Left cardiac atrium (tissue), 4 donors: Measurements from ENCODE around the gene RAI14. TPM values are rescaled to one million over a fixed set of nuclear protein-coding genes. Genes with fewer than 3 reads are reported as not detected.
"Not testable (repeated sequence)": the region's sequence is repeated elsewhere in the genome, so short reads cannot be mapped to it uniquely, and the experiment has no call there.

ENCODE experiments used
- ATAC-seq, 2 donors: fragments of 200-7000 bp; cut with Tn5 transposase; one replicate each; pipeline ENCODE4 v1.9.1; 2020; ENCODE audit warnings: mild to moderate bottlenecking in 2 of 2, moderate library complexity in 2 of 2
- DNase-seq: peaks from one replicate; pipeline ENCODE4 v3.0.0-alpha.2; 2020
- intact Hi-C, 2 donors: fragments of 100-400 bp; cut with DNase I; formaldehyde crosslinking; loops; one replicate each; pipeline versions ENCODE4 v1.14.1 to v1.15.1; 2022 to 2023
- total RNA-seq, 2 donors: library from RNA; stranded (reverse); fragmentation: NEBNext Ultra II Directional; extraction: Animal tissue kit (Norgen Biotek cat#: 25700); gene quantifications; one replicate each; pipeline ENCODE4 v1.2.1, GENCODE V29; 2021
- donor health status: DM: no; HTN: yes; CAD: no.
- donor health status: DM: no; HTN: yes; CAD: no; lungs with severe emphysema.
- donor health status: DM: yes; HTN: yes; CAD: no.
- donor health status: Dilated cardiomyopathy.

The RAI14 gene
- total RNA-seq, 2 donors from 2014 or later: 14.2 to 26.3 TPM

GRCh38 chr5:34691326-34691725 lies 35.2 kb downstream of the RAI14 start:
- no peak for ATAC-seq
- intact Hi-C loops: no loop called here
- no peak for DNase-seq

DNA sequence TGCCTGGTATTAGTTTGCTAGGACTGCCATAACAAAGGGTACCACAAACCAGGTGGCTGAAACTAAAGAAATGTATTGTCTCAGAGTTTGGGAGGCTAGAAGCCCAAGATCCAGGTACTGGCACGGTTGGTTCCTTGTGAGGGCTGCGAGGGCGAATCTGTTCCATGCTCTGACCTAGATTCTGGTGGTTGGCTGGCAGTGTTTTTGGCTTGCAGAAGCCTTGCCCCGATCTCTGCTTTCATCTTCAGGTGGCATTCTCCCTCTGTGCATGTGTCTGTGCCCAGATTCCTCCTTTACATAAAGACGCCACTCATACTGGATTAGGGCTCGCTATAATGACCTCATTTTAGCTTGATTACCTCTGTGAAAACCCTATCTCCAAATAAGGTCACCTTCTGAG lies 36.7 kb downstream of the RAI14 start:
- intact Hi-C loops: no loop called here
- DNase-seq (no peak), ATAC-seq (no peak)

DNA sequence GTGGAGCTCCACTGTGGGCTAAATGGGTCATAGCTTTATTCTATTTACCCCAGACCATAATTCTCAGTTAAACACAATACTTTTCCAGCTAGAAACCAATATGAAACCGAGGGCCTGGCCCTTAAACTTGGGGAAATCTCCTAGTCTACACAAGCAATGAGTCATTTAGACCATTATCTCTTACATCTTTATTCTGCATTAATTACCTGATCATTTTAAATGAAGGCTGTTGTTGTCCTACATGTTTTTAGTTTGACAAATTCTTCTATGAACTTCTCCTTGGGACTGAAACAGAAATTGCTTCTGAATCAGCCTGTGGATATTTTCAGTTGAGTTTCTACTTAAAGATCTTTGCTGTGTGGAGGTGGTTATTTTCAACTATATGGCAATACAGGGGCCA lies 37.9 kb downstream of the RAI14 start:
- no peak for ATAC-seq
- intact Hi-C loops: no loop called here
- DNase-seq: no peak

- ATAC-seq: no peak
- no peak for DNase-seq
- intact Hi-C loops: no loop called here
Observed at GRCh38 chr5:34694685-34695084, 38.6 kb downstream of the RAI14 start.

- ATAC-seq (peak in 1 of 2 donors; percentile 34), DNase-seq (no peak)
- intact Hi-C loops: no loop called here
Observed at GRCh38 chr5:34695275-34696027, 39.3 kb downstream of the RAI14 start.

DNA sequence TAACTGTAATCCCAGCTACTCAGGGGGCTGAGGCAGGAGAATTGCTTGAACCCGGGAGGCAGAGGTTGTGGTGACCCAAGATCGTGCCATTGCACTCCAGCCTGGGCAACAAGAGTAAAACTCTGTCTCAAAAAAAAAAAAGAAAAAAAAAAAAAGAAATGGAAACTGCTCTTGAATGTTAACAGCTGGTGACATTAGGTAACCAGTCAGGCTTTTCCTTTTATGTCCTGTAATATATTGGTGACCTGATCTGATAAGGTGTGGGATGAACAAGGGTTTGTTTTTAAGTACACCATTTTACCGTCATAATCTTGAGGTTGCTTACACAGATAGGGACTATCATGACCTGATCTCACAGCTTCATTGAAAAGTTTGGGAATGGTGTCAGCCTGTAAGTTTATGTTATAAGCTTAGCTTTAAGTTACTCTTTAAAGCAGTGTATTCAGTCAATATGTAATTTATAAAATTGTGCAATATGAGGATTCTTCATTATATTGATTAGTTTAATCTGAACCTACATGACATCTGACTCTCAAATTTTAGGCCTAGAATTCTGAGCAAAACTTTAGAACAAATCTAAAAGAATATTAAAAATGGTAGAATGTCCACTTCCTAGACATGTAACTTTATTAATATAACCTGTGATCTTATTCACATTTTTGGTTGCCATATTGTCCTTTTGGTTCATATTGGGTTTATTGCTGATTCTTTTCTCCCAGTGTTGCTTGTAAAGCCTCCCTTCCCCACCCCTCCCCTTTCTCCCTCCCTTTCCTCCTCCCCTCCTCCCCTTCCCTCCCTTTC lies 41.4 kb downstream of the RAI14 start:
- ATAC-seq (no peak), DNase-seq (no peak)
- intact Hi-C loops: no loop called here

DNA sequence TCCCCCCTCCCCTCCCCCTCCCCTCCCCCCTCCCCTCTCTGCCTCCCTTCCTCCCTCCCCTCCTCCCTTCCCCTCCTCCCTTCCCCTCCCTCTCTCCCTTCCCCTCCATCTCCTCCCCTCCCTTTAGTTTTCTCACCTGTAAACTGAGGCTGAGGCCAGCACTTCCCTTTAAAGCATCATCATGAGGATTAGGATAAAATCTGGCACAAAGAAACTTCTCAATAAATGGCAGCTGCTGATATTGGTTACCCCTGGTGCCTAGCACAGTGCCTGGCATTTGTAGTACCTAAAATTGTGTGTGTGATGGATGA lies 41.9 kb downstream of the RAI14 start:
- ATAC-seq: no peak
- DNase-seq: no peak
- intact Hi-C loops: no loop called here

DNA sequence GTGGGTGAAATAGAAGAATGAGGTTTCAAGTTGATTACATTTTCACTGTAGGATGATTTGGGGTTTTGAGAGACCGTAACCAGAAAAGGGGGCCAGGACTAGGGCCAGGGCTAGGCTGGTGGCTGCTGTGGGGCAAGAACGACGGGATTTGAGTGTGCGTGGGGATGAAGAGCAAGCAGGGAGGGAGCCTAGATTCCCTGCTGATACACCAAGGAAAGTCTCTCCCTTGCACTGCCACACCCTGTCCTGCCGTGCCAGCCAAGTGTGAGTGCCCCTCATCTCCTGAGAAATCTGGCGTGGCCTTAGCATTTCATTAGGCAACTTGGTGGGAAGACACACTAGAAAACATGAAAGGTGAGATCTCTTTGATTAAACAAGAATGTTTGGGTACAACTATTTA lies 42.6 kb downstream of the RAI14 start:
- DNase-seq (no peak), ATAC-seq (peak in 1 of 2 donors; percentile 15)
- intact Hi-C loops: no loop called here

DNA sequence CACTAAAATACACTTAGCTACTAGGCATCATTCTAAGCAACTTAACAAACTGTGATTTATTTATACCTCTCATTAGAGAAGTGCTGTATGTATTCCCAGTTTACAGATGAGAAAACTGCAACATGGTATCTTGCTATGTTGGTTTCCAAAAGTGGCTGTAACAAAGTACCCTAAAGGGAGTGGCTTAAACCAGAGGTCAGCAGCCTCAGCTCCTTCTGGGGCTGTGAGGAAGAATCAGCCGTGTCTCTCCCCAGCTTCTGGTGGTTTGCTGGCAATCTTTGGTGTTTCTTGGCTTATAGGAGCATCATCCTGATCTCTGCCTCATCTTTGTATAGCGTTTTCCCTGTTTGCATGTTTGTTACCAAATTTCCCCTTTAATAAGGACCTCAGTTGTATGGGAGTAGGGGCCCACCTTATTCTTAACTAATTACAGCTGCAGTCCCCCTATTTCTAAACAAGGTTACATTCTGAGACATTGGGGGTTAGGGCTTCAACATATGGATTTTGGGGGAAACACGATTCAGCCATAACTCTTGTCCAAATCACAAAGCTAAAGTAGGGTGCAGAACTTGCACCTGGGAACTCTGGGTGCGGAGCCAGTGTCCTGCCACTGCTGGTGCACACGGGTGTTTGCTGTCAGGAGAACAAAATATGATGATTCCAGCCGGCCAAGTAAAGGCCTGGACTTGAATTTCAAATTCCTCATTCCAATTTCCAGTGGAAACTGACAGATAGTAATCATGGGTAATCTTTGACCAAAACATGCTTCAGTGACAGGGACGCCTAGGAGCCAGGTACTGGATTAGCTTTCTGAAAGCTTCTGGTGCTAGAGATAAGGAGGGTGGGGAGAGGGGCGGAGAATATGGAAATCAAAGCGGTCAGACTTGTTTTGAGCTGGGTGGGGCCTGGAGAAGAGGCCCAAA lies 43.3 kb downstream of the RAI14 start:
- peak in 1 of 2 donors; percentile 29 for ATAC-seq
- intact Hi-C loops: no loop called here
- no peak for DNase-seq

GRCh38 chr5:34700078-34700452 lies 43.9 kb downstream of the RAI14 start:
- intact Hi-C loops: no loop called here
- ATAC-seq: no peak
- DNase-seq: no peak

GRCh38 chr5:34701442-34701841 lies 45.3 kb downstream of the RAI14 start:
- DNase-seq: not testable (repeated sequence)

DNA sequence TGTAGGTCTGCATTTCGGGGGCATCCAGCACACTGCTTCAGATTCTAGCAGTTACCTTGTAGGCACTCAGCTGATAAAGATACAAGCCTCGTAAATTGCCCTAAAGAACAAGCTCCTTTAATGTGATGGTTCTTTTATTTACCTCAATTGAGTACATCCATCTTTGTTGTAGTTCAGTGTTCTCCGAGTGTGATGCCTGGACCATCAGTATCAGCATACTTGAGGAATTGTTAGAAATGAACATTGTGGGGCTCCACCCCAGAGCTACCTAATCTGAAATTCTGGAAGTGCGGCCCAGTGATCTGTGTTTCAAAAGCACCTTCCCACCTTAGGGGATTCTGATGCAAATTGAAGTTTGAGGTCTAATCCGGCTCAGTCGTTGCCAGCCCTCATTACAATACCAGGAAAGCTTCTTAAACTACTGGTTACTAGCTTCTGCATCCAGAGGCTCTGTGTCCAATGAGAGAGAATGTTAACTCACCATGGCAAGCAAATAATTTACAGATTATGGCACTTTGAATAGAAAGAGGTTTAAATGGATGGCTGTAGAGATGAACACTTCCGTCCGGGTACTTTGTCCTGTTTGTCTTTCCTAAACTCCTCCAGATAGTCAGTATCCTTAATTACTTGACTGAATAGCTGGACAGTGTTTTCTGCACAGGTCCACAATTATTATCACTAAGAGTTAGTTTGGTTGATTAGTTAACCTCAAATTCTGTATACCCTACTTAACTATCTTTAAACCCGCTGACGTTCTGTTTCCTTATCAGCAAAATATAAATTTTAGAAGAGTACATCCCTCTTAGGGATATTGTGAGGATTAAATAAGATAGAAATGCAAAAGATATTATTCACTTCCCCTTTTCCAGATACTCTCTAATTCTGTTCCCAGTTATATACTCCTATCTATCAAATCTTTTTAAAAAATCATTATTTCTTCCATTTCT lies 47.9 kb downstream of the RAI14 start:
- DNase-seq (no peak), ATAC-seq (no peak)
- intact Hi-C loops: no loop called here

More at GRCh38 chr5:34701442-34701841, 45.3 kb downstream of the RAI14 start:
- ATAC-seq, intact Hi-C loops: not testable (repeated sequence)

DNA sequence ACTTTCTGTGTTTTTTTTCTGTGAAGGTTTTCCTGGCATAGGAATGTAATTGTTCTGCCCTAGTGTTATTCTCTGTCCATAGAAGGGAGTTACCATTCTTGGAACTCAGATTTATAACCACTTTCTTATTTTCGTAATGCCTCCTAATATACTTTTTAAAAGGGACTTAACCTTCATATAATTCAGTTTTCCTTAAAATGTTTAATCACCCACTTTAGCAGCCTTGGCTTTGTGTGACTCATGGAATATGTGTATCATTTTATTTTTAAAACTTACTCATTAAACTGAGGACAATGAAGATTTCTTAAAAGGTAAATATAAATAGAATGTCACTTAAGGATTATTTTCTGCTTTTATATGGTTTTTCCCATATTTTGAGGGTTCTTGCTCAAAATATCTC lies 50.0 kb downstream of the RAI14 start:
- intact Hi-C loops: no loop called here
- ATAC-seq (no peak), DNase-seq (no peak)

DNA sequence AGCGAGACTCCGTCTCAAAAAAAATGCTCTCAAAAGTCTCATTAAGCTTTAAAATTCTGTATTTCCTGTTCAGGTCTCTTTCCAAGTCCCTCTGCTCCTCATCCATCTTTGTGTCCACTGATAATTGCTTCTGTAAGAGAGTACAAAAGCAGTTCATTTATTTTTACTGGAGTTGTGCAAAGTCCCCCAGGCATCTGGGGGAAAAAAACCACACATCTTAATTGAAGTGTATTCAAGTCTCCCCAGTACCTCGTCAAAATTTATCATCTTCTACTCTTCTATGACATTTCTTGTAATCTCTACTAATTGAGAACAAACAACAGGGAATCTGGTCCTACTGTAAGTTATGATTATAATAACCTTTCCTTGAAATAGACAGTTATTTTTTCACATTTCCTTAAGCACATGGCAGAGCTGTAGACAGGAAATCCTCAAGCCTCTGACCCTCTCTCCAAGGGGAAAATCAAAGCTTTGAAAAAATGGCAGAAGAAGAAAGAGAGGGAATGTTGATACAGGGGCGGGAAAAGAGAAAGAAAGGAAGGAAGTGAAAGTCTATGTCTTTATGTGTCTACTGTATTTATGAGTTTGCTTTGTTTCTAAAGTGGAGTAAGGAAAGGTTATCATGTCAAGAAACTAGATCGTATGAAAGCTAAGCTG lies 51.5 kb downstream of the RAI14 start:
- DNase-seq: no peak

GRCh38 chr5:34708777-34709176 lies 52.6 kb downstream of the RAI14 start:
- ATAC-seq: no peak
- DNase-seq: no peak
- intact Hi-C loops: no loop called here

More for the DNA sequence above, 51.5 kb downstream of the RAI14 start:
- no peak for ATAC-seq
- intact Hi-C loops: no loop called here

DNA sequence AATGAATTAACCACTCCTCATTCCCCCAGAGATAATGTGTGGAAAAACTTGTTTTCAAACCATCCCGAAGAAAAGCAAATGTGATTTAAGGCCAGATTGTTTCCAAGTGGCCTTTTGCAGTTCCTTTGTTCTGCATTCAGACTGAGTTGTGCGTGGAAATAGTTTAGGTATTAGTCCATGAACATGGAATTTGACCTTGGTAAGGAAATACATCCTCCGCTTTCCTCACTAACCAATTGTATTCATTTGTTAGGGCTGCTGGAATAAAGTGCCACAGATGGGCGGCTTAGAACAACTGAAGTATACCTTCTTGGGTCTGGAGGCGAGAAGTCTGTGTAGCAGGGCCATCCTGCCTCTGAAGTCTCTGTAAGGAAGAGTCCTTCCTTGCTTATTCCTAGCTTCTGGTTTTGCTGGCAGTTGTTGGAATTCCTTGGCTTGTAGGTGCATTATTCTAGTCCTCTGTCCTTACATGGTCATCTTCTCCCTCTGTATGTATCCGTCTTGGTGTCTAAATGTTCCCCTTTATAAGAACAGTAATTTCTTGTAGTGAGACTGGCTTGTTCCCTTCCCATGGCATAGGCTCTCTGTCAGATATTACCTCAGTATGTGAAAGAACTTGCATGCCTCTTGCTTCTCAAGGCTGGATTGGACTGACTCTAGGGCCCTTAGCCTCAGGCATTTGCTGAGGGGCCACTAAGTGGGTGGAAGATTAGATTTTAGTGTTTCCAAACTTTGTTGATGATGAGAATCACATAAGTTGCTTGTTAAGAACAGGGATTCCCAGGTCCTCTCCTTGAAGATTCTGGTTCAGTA lies 53.9 kb downstream of the RAI14 start:
- ATAC-seq (no peak), DNase-seq (no peak)
- intact Hi-C loops: no loop called here

DNA sequence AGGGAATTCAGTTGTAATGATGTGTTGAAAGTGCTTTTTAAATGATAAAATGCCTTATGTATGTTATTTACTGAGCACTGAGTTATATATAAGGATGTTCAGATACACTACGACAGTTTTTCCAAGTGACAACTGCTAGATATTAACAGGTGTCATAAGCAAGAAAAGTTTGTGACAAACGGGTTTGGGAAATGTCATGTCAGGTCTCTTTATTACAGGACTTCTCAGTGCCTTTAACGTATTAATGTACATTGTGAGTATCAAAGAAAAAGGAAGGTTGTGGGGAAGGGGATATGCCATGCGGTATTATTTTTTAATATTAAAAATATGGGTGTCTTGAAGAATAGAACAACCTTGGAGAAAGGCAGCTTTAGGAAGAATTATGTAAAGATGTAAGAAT lies 56.4 kb downstream of the RAI14 start:
- intact Hi-C loops: no loop called here
- DNase-seq: no peak
- no peak for ATAC-seq
